Mucosa of gallbladder (tissue), 1 donor: ENCODE measurements around the gene TNFRSF14. TPM values are rescaled to one million over a fixed set of nuclear protein-coding genes. Genes with fewer than 3 reads are reported as not detected.

Experiments used
- DNase-seq: peaks from one replicate; pipeline ENCODE4 v3.0.0-alpha.2; 2020; ENCODE audit warnings: low spot score
- total RNA-seq: library from RNA; stranded (reverse); gene quantifications from one replicate; pipeline ENCODE4 v1.2.1, GENCODE V29; 2021
- donor health status: DM: no; HTN: no; CAD: no.

TNFRSF14 gene
- total RNA-seq, 1 donor from 2014 or later = 231 TPM

GRCh38 chr1:2601721-2602303 is 45.6 kb downstream of the TNFRSF14 start:
- DNase-seq = no peak

DNA sequence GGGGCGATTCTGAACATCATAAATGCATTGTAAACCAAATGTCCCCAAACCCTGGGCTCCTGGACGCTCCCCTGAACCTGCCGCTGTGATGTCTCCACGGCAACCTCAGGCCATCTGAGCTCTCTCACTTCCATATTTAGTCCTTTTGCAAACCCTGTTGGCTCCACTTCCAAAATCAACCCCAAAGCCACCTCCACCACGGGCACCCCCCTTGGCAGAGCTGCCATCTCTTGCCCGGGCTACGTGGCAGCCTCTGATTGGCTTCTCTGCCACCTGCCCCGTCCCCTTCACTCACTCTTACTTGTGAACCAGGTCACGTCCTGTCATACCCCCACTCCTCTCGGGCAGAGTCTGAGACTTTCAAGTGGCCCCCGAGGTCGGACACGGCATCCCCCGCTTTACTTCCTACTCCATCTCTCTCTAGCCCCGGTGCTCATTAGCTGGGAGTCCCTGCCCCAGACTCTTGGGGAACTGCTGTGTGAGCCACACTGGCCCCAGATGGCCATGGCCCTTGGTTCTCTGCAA is 46.2 kb downstream of the TNFRSF14 start:
- DNase-seq = no peak

DNA sequence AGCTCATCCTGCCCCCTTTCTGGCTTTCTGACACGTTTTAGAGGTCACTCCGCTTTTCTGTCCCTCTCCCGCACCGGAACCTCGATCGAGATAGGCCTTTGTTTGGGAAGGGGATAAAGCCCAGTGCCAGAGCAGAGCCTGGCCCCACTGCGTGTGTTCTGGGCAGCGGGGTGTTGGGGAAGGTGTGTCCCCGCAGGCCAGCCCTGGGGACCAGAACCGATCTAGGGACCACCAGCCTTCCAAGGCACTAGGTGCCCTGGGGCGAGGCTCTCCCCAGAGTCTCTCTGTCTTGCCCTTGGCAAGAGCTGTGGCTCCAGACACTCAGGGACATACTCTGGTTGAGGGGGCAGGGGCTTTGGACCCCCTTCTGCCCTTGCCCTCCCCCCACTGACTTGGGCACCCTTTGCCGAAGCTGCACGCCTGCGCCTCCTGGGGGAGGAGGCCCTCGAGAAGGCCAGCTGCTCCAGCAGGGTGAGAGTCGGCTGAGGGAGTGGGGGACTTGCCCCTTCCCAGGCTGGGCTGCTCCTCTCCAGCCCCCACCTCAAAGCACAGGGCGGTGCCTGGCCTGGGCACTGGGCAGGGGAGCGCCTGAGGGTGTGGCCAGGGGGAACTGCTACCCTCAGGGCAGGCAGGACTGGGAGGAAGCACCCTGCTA is 46.8 kb downstream of the TNFRSF14 start:
- no peak for DNase-seq

DNA sequence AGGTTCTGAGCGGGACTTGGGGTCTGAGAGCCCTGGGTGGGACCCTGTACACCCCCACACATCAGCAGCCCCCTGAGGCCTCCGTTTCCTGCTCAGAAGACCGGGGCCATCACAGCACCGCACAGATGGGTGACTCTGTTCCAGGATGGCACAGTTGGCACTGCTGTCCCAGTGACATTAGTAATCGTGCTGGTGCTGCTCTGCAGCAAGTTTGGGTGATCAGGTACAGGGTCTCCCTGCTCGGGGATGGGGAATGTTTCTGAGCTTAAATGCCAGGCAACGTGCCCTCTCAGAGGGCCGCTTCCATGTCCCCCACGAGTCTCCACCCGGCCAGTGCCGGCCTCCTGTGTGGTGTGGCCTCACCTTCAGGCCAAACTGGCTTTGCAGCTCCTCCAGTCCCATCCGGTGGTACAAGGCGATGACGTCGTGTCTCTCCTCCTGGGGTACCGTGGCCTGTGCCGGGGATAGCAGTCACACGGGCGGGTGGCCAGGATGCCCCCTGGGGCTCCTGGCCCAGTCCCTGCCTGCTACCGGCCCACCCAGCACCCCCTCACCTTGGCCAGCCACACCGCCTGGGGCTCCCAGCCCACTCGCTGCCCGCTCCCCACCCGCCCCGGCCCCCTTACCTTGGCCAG is 47.5 kb downstream of the TNFRSF14 start:
- no peak for DNase-seq

GRCh38 chr1:2604156-2604843 is 48.1 kb downstream of the TNFRSF14 start:
- no peak for DNase-seq

- DNase-seq = no peak
These were observed 48.8 kb downstream of the TNFRSF14 start for GRCh38 chr1:2604844-2605508.

GRCh38 chr1:2605509-2606395 is 49.6 kb downstream of the TNFRSF14 start:
- DNase-seq = no peak

DNA sequence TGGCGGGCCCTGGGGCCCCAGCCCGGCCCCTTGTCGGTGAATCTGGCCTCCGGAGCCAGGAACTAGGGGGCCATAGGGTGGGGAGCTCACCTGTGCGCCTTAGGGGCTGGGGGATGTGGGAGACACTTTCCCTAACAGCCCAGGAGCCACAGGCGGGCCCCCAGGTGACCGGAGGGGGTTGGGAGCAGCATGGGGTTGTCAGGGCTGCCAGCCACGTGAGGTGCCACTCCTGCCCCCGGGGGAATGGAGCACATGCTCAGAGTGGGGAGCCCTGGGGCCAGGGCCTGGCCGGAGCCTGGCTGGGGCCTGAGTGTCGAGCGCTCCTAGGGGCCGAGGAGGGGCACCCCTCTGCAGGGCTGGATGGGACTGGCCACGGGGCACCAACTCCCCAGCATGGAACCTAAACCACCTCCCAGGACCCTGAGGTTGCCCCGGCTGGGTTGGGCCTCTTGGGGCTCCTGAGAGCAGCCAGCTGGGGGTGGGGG is 50.3 kb downstream of the TNFRSF14 start:
- no peak for DNase-seq

GRCh38 chr1:2606881-2607621 is 50.9 kb downstream of the TNFRSF14 start:
- no peak for DNase-seq

DNA sequence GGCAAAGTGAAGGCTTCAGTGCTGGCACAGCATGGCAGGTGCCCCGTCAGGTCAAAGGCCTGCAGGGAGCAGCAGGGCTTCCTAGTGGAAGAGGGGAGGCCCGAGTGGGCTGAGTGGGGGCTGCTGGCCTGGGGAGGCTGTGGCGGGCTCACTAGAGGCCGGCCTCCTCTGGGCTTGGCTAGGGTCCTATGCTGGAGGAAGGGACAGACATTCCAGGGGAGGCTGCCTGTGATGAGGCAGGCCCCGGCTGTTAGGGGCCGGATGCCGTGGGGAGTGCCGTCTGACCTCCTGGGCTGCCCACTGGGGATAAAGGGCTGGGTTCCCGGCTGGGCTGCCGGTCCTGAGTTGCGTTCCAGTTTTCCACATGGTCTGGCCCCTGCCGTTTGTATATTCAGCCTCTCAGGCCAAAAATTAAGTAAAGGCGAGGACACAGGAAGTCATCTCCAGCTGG is 51.5 kb downstream of the TNFRSF14 start:
- no peak for DNase-seq

DNA sequence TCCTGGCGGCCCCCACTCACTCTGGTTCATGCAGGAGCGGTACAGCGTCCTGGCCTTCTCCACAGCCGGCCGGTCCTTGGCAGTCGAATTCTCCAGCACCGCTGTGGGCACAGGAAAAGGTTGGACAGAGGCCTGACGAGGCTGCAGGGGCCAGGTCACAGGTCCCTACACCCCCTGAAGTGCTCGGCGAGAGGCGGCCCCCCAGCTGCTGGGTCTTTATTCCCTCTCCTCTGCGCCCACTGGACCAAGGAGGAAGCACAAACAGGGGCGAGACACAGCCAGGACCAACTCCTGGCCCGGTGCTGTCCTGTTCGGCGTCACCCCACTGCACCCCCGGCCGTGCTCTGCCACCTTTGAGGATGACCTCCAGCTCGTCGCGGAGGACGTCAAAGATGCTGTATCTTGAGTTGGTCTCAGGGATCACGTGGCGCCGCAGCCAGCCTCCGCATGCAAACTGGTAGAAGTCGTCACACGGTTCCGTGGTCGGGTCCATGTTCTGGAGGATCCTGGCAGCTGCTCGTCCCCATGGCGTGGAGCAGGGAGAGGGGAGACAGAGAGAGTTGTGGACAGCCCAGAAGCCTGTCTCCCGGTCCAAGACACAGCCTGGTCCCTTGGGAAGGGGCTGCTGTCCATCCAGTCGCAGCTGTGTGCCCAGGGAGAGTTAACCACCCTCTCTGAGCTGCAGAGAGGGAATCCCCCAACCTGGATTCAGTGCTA is 53.3 kb downstream of the TNFRSF14 start:
- DNase-seq = no peak

- DNase-seq = no peak
These were observed 54.1 kb downstream of the TNFRSF14 start for GRCh38 chr1:2610036-2610959.

GRCh38 chr1:2611031-2611501 is 54.9 kb downstream of the TNFRSF14 start:
- DNase-seq = peak; percentile 65

GRCh38 chr1:2611621-2612437 is 55.7 kb downstream of the TNFRSF14 start:
- no peak for DNase-seq

- DNase-seq = no peak
These were observed 56.6 kb downstream of the TNFRSF14 start for GRCh38 chr1:2612591-2613365.
